GM12874 (cell line): ENCODE results near the gene LRRC3C.

Experiments used
- TF ChIP-seq, protein P1 (sequence below): IDR thresholded peaks from 2 replicates; pipeline ENCODE4 v1.5.1; 2011; ENCODE audit warnings: low read depth, mild to moderate bottlenecking, control low read depth, low read length, moderate library complexity; ENCODE audit not compliant: insufficient read depth

The LRRC3C gene

DNA sequence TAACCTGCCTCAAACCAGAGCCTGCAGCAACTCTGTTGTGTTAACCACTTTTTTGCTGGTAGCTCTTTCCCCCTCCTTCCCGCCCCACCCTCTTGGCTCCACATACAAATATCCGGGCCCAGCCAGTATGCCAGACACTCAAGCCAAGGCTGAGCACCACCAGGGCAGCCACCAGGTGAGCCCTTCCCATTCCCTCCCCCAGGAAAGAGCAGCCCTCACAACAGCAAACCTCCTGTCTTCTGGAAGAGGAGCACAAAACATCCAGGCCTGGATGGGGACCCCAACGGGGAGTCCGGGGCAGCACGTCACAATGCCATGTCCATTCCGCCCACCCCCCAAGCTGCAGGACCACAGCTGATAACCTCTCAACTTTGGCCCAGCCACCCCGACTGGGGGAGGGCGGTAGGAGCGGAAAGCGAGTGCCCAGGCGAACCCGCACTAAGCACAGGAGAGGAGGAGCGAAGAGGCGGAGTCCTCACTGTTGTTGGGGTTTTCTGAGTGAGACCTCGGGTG is 888 bp upstream of the LRRC3C start:
- TF ChIP-seq, protein P1, sequence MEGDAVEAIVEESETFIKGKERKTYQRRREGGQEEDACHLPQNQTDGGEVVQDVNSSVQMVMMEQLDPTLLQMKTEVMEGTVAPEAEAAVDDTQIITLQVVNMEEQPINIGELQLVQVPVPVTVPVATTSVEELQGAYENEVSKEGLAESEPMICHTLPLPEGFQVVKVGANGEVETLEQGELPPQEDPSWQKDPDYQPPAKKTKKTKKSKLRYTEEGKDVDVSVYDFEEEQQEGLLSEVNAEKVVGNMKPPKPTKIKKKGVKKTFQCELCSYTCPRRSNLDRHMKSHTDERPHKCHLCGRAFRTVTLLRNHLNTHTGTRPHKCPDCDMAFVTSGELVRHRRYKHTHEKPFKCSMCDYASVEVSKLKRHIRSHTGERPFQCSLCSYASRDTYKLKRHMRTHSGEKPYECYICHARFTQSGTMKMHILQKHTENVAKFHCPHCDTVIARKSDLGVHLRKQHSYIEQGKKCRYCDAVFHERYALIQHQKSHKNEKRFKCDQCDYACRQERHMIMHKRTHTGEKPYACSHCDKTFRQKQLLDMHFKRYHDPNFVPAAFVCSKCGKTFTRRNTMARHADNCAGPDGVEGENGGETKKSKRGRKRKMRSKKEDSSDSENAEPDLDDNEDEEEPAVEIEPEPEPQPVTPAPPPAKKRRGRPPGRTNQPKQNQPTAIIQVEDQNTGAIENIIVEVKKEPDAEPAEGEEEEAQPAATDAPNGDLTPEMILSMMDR: no peak

DNA sequence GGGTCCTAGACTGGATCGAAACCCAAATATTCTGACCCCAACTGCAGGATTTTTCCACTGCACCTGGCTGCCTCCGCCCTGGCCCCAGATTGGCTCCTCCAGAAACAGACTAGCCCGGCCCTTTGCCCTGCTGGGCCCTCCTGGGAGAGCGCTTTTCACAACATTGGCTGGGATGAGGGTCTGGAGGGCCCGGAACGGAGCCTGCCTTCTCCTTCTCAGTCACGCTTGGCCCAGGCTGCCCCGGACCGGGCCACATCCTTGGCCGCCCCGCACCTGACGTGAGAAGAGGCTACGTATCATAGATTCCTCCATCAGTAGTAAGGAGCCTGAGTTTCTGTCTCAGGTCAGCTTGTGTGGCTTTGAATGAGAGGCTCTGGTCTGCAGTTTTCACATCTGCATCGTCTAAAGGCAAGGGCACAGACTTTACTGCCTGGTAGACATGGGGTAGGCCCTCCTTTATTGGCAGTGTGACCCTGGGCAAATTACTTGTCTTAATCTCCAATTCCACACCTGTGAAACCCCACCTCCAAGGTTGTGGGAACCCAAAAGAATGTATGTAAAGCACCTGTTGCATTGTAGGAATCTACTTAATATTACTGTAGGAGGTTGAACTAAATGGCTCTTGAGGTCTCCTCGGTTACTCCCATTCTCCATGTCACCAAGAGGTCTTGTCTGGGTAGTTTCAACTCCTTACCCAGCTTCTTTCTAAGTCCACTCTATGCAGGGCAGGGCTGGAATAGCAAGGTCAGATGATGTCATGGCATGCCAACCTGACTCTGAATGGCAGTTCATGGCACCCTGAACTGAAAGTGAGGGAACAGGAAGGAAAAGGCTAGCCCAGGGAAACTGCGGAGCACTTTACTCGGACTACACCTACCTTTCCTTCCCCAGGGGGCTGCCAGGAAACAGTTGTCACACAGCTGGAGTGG is 661 bp downstream of the LRRC3C start:
- TF ChIP-seq, protein P1: no peak

- TF ChIP-seq, protein P1: no peak
These were observed 1.5 kb downstream of the LRRC3C start for GRCh38 chr17:39928858-39929645.

- TF ChIP-seq, protein P1: no peak
These were observed 2.3 kb downstream of the LRRC3C start for GRCh38 chr17:39929646-39930407.

DNA sequence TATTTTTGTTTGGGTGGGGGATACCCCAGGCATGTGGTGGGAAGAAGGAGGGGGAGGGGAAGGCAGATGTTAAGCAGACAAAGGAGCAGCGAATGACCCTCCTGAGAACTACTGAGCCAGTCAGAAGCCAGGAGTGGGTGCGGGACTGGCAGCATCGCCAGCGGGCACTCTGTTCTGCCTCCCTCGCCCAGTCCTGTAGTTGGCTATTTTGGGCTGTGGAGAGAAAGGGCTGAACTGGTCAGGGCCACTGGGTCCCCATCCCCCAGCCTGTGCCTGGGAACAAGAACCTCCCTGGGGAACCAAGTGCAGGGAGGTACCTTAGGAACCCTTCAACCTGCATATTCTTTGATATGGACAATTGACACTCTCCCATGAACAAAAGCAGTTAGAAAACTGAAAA is 6.4 kb downstream of the LRRC3C start:
- TF ChIP-seq, protein P1: no peak

DNA sequence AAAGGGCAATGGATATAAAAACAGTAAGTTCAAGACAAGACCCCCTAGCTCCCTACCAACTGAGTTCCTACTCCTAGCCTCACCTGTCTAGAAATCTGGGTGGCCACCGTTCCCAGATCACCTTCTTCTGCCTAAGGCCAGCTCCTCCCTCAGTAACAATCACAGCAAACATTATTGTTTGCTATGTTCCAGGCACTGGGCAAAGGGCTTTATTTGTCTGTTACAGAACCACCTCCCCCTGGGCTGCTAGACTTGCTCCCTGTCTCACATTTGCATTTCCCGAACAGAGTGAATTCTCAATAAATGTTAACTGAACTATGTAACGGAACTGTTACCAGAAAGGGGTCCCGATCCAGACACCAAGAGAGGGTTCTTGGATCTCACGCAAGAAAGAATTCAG is 6.8 kb downstream of the LRRC3C start:
- TF ChIP-seq, protein P1: no peak

DNA sequence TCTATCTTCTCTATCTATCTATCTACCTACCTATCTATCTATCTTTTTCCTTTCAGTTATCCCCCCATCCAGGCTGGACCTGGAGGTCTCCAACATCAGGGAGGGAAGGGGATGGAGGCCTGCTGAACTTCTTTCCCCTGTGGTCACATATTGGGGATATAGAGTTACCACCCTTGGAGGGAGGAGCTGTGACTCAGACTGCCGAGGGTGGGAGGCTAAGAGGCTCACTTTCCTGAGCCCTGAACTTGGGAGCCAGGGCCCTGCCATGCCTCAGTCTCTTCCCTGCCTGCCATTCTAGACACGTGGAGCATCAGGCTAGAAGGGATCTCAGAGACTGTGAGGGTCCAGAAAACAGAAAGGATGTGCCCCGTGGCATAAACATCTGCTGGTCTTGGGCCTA is 8.4 kb downstream of the LRRC3C start:
- TF ChIP-seq, protein P1: no peak
